ENCODE results near the gene FTO. TPM values are rescaled to one million over a fixed set of nuclear protein-coding genes. Genes with fewer than 3 reads are reported as not detected.

The FTO gene
- total and polyA plus RNA-seq, 4 experiments from 2014 or later: 61.5 to 126 (median 69.7) TPM

GRCh38 chr16:53708490-53708889 is 4.5 kb downstream of the FTO start:
- H3K9me3 Mint-ChIP-seq: no peaks in the 10 kb centered on the region
- H3K4me1 Mint-ChIP-seq: peaks cover 25 to 58% (median 43%) of the 10 kb centered on the region in 4 donors
- no peak for DNase-seq
- POLR2A ChIA-PET (ENCODE audit: partially characterized antibody): no interaction called here
- Histone ChIP-seq H3K27me3 (ENCODE audit: insufficient read depth, low read length) (no peaks in the 10 kb centered on the region), H3K36me3 (ENCODE audit: insufficient read depth, low read length) (no peaks in the 10 kb centered on the region), H3K27ac (ENCODE audit: low read depth, low read length) (no peak overlapping the region), H3K4me3 (ENCODE audit: low read length in 2 of 2) (no peak overlapping the region), H3K4me1 (ENCODE audit: insufficient read depth, low read length) (peaks cover 23% of the 10 kb centered on the region), H3K9me3 (ENCODE audit: control insufficient read depth in 1 of 2, low read length in 2 of 2) (no peaks in the 10 kb centered on the region)
- intact Hi-C loops (cut with micrococcal nuclease): no loop called here
- H3K36me3 Mint-ChIP-seq: peaks cover 12 to 20% of the 10 kb centered on the region in 2 donors
- H3K27ac Mint-ChIP-seq: no peak overlapping the region
- H3K4me3 Mint-ChIP-seq: no peak overlapping the region
- H3K27me3 Mint-ChIP-seq: no peaks in the 10 kb centered on the region
- CTCF ChIA-PET (ENCODE audit: partially characterized antibody): no interaction called here

DNA sequence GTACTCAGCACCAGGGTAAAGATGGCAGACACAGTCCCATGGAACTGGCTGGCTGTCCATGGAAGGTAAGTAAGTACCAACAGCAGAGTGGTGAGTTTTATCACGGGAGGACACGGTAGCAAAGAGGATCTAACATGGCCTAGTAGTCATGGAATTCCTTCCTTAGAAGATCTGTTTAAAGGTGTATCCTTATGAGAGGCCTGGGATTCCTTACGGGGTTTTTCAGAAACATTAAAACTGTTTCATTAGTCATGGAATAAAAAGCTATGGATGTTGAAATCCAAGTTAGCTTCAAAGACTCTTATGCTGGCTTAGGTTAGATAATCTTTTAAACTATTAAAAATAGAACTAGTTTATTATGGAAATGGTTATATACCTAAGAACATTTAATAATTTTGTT is 7.4 kb downstream of the FTO start:
- peak overlapping the region in 1 of 7 donors; percentile 26 for H3K27ac Mint-ChIP-seq
- no peaks in the 10 kb centered on the region for H3K9me3 Mint-ChIP-seq
- Histone ChIP-seq H3K27me3 (ENCODE audit: insufficient read depth, low read length) (no peaks in the 10 kb centered on the region), H3K27ac (ENCODE audit: low read depth, low read length) (no peak overlapping the region), H3K36me3 (ENCODE audit: insufficient read depth, low read length) (no peaks in the 10 kb centered on the region), H3K4me1 (ENCODE audit: insufficient read depth, low read length) (peaks cover 10% of the 10 kb centered on the region), H3K4me3 (ENCODE audit: low read length in 2 of 2) (no peak overlapping the region), H3K9me3 (ENCODE audit: control insufficient read depth in 1 of 2, low read length in 2 of 2) (no peaks in the 10 kb centered on the region)
- ChIA-PET POLR2A (ENCODE audit: partially characterized antibody) (no interaction called here), CTCF (ENCODE audit: partially characterized antibody) (no interaction called here)
- H3K36me3 Mint-ChIP-seq: peaks cover 8 to 20% of the 10 kb centered on the region in 2 donors
- intact Hi-C loops (cut with micrococcal nuclease): no loop called here
- H3K4me1 Mint-ChIP-seq: peaks cover 27 to 52% (median 42%) of the 10 kb centered on the region in 4 donors
- DNase-seq: no peak
- no peaks in the 10 kb centered on the region for H3K27me3 Mint-ChIP-seq
- H3K4me3 Mint-ChIP-seq: no peak overlapping the region

DNA sequence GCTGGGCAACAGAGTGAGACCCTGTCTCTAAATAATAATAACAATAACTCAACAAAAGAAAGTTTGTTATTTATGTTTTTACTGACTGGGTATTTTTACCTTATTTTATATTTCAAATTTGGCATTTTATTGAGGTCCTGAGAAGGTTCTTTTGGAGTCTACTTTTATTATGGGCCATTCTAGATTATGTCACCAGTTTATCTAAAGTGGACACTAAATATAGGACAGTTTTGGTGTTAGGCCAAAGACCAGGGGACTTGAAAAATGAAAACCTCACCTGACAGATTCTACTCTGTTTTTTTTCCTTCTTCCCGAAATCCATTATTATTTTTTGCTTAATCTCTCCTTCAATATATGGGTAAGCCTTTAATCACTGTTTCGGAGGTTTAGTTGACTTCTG is 8.1 kb downstream of the FTO start:
- Mint-ChIP-seq H3K9me3 (no peaks in the 10 kb centered on the region), H3K4me1 (peaks cover 27 to 46% (median 39%) of the 10 kb centered on the region in 4 donors), H3K4me3 (no peak overlapping the region), H3K27me3 (no peaks in the 10 kb centered on the region), H3K27ac (no peak overlapping the region), H3K36me3 (peaks cover 6 to 20% of the 10 kb centered on the region in 2 donors)
- Histone ChIP-seq H3K27ac (ENCODE audit: low read depth, low read length) (no peak overlapping the region), H3K27me3 (ENCODE audit: insufficient read depth, low read length) (no peaks in the 10 kb centered on the region), H3K9me3 (ENCODE audit: control insufficient read depth in 1 of 2, low read length in 2 of 2) (no peaks in the 10 kb centered on the region), H3K36me3 (ENCODE audit: insufficient read depth, low read length) (no peaks in the 10 kb centered on the region), H3K4me3 (ENCODE audit: low read length in 2 of 2) (no peak overlapping the region), H3K4me1 (ENCODE audit: insufficient read depth, low read length) (peaks cover 8% of the 10 kb centered on the region)
- intact Hi-C loops (cut with micrococcal nuclease): no loop called here
- ChIA-PET CTCF (ENCODE audit: partially characterized antibody) (no interaction called here), POLR2A (ENCODE audit: partially characterized antibody) (no interaction called here)
- no peak for DNase-seq

- H3K27me3 Mint-ChIP-seq: no peaks in the 10 kb centered on the region
- Histone ChIP-seq H3K4me3 (ENCODE audit: low read length in 2 of 2) (no peak overlapping the region), H3K36me3 (ENCODE audit: insufficient read depth, low read length) (no peaks in the 10 kb centered on the region), H3K27ac (ENCODE audit: low read depth, low read length) (no peak overlapping the region), H3K4me1 (ENCODE audit: insufficient read depth, low read length) (peaks cover 8% of the 10 kb centered on the region), H3K27me3 (ENCODE audit: insufficient read depth, low read length) (no peaks in the 10 kb centered on the region), H3K9me3 (ENCODE audit: control insufficient read depth in 1 of 2, low read length in 2 of 2) (no peaks in the 10 kb centered on the region)
- intact Hi-C loops (cut with micrococcal nuclease): no loop called here
- ChIA-PET POLR2A (ENCODE audit: partially characterized antibody) (no interaction called here), CTCF (ENCODE audit: partially characterized antibody) (no interaction called here)
- H3K4me3 Mint-ChIP-seq: no peak overlapping the region
- H3K36me3 Mint-ChIP-seq: peaks cover 6 to 22% of the 10 kb centered on the region in 2 donors
- peaks cover 26 to 36% (median 31%) of the 10 kb centered on the region in 4 donors for H3K4me1 Mint-ChIP-seq
- H3K9me3 Mint-ChIP-seq: no peaks in the 10 kb centered on the region
- DNase-seq: no peak
- no peak overlapping the region for H3K27ac Mint-ChIP-seq
Observed at GRCh38 chr16:53713403-53714204, 9.6 kb downstream of the FTO start.

DNA sequence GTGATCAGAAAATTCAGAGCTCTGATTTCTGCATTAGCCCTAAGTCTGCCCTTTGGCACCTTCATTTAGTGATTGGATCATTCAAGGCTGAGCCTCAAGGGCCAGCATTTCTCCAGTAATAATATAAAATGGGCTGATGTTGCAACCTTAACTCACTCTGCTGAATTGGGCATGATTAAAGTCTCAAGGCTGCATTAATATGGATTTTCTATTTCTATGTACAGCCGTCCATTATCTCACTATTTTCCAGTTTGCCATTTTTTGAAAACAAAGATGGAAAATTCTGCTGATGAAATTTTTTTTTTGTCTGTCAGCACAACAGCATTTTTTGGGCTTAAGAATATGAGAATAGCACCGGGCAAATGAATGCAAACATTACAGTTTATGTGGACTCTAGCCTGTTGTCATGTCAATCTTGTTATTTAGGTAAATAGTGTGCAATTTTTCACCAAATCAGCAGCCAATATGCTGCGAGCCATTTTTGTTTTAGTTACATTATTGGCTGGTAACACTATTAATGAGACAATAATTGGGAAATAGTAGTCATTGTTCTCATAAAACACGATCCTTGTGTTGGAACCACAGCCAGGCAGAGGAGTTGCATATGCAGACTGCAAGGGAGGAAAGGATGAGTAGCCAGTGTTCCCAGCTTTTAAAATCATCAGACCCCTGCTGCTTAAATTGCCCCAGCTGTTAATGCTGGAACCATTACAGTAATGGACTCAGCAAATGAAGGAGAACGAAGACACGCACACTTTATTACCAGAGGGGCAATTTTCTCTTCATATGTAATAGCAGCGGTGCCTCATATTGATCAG is 10.5 kb downstream of the FTO start:
- Histone ChIP-seq H3K4me3 (ENCODE audit: low read length in 2 of 2) (no peak overlapping the region), H3K9me3 (ENCODE audit: control insufficient read depth in 1 of 2, low read length in 2 of 2) (no peaks in the 10 kb centered on the region), H3K27me3 (ENCODE audit: insufficient read depth, low read length) (no peaks in the 10 kb centered on the region), H3K27ac (ENCODE audit: low read depth, low read length) (no peak overlapping the region), H3K4me1 (ENCODE audit: insufficient read depth, low read length) (peaks cover 8% of the 10 kb centered on the region), H3K36me3 (ENCODE audit: insufficient read depth, low read length) (no peaks in the 10 kb centered on the region)
- Mint-ChIP-seq H3K27ac (no peak overlapping the region), H3K36me3 (peaks cover 6 to 16% of the 10 kb centered on the region in 2 donors), H3K4me3 (no peak overlapping the region), H3K27me3 (no peaks in the 10 kb centered on the region), H3K4me1 (peaks cover 24 to 36% (median 28%) of the 10 kb centered on the region in 4 donors), H3K9me3 (no peaks in the 10 kb centered on the region)
- DNase-seq: no peak
- CTCF ChIA-PET (ENCODE audit: partially characterized antibody): no interaction called here
- intact Hi-C loops (cut with micrococcal nuclease): no loop called here
- POLR2A ChIA-PET (ENCODE audit: partially characterized antibody): no interaction called here

DNA sequence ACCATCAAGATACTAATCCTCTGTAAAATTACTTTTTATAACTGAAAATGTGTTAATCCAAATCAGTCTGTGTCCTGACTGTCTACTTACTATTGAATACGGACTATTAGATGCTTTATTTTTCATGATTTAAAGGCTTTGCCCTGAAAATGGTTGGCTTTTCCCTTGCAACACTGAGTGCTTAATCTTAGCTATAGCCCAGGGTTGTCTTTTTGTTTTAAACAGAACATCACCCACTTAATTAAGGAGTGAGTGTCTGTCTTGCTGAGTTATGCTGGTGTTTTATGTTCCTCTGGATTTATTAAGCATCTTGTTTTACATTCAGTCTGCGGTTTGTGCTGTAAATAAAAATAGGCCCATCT is 11.0 kb downstream of the FTO start:
- H3K4me3 Mint-ChIP-seq: no peak overlapping the region
- no peaks in the 10 kb centered on the region for H3K9me3 Mint-ChIP-seq
- peaks cover 6 to 16% of the 10 kb centered on the region in 2 donors for H3K36me3 Mint-ChIP-seq
- H3K4me1 Mint-ChIP-seq: peaks cover 22 to 38% (median 28%) of the 10 kb centered on the region in 4 donors
- CTCF ChIA-PET (ENCODE audit: partially characterized antibody): interaction anchor here (1.4 kb wide), 1 partner anchor 28 kb away, joined by 6 read pairs; no protein-coding TSS in a partner anchor
- no peaks in the 10 kb centered on the region for H3K27me3 ChIP-seq (ENCODE audit: insufficient read depth, low read length)
- H3K4me1 ChIP-seq (ENCODE audit: insufficient read depth, low read length): peaks cover 8% of the 10 kb centered on the region
- H3K4me3 ChIP-seq (ENCODE audit: low read length in 2 of 2): no peak overlapping the region
- no peak overlapping the region for H3K27ac Mint-ChIP-seq
- POLR2A ChIA-PET (ENCODE audit: partially characterized antibody): no interaction called here
- intact Hi-C loops (cut with micrococcal nuclease): no loop called here
- H3K27me3 Mint-ChIP-seq: no peaks in the 10 kb centered on the region
- H3K9me3 ChIP-seq (ENCODE audit: control insufficient read depth in 1 of 2, low read length in 2 of 2): no peaks in the 10 kb centered on the region
- no peak for DNase-seq
- no peaks in the 10 kb centered on the region for H3K36me3 ChIP-seq (ENCODE audit: insufficient read depth, low read length)
- no peak overlapping the region for H3K27ac ChIP-seq (ENCODE audit: low read depth, low read length)

- H3K9me3 ChIP-seq (ENCODE audit: control insufficient read depth in 1 of 2, low read length in 2 of 2): no peaks in the 10 kb centered on the region
- no peak overlapping the region for H3K27ac Mint-ChIP-seq
- peaks cover 8% of the 10 kb centered on the region for H3K4me1 ChIP-seq (ENCODE audit: insufficient read depth, low read length)
- H3K27ac ChIP-seq (ENCODE audit: low read depth, low read length): no peak overlapping the region
- no peaks in the 10 kb centered on the region for H3K27me3 ChIP-seq (ENCODE audit: insufficient read depth, low read length)
- no peaks in the 10 kb centered on the region for H3K27me3 Mint-ChIP-seq
- intact Hi-C loops (cut with micrococcal nuclease): no loop called here
- ChIA-PET CTCF (ENCODE audit: partially characterized antibody) (no interaction called here), POLR2A (ENCODE audit: partially characterized antibody) (no interaction called here)
- no peaks in the 10 kb centered on the region for H3K9me3 Mint-ChIP-seq
- no peak overlapping the region for H3K4me3 Mint-ChIP-seq
- no peak for DNase-seq
- H3K36me3 Mint-ChIP-seq: peaks cover 7 to 17% of the 10 kb centered on the region in 2 donors
- H3K4me1 Mint-ChIP-seq: peaks cover 21 to 40% (median 26%) of the 10 kb centered on the region in 4 donors
- H3K36me3 ChIP-seq (ENCODE audit: insufficient read depth, low read length): no peaks in the 10 kb centered on the region
- H3K4me3 ChIP-seq (ENCODE audit: low read length in 2 of 2): no peak overlapping the region
Observed at GRCh38 chr16:53717577-53717976, 13.6 kb downstream of the FTO start.

Data from CD4-positive, alpha-beta memory T cell (primary cell).